Vagina (tissue), 2 donors: ENCODE data around the gene DMAC2L.

Source experiments
- CTCF ChIP-seq, 3 experiments: fragments of 450-650 bp in 2 of 3; fragments of 200-600 bp in 1 of 3; sonication (generic) in 1 of 3; IDR thresholded peaks; one replicate each; pipeline ENCODE4 v1.5.1; 2017 to 2019; ENCODE audit warnings: antibody characterized with exemption in 3 of 3, mild to moderate bottlenecking in 2 of 3, moderate library complexity in 2 of 3
- POLR2A ChIP-seq, 2 donors: fragments of 450-650 bp; IDR thresholded peaks; one replicate each; pipeline ENCODE4 v1.6.1; 2017; ENCODE audit warnings: antibody characterized with exemption in 2 of 2, mild to moderate bottlenecking in 2 of 2, moderate library complexity in 2 of 2
- POLR2AphosphoS5 ChIP-seq, 2 donors: sonication (generic); formaldehyde crosslinking; IDR thresholded peaks; one replicate each; pipeline ENCODE4 v1.9.0; 2017; ENCODE audit warnings: antibody characterized with exemption in 2 of 2, mild to moderate bottlenecking in 2 of 2, low read depth in 1 of 2; ENCODE audit not compliant: insufficient read depth in 1 of 2

- TF ChIP-seq POLR2A (IDR thresholded peaks at IDR 0.05) = no peak
- TF ChIP-seq CTCF (IDR thresholded peaks at IDR 0.05) = peak; percentile 31 to 57 (median 31)
- TF ChIP-seq POLR2AphosphoS5 (IDR thresholded peaks at IDR 0.05; ENCODE audit: insufficient read depth in 1 of 2, low read depth in 1 of 2) = peak in 1 of 2 donors; percentile 50
These were observed 6.0 kb downstream of the DMAC2L start for GRCh38 chr14:50318031-50318626.
